Heart left ventricle (tissue), 16 donors: ENCODE data around the gene TFEB. TPM values are rescaled to one million over a fixed set of nuclear protein-coding genes. Genes with fewer than 3 reads are reported as not detected.

Experiments
- ATAC-seq, 4 donors: fragments of 200-7000 bp; cut with Tn5 transposase; one replicate each; pipeline ENCODE4 v1.9.1; 2020 to 2022; ENCODE audit warnings: moderate library complexity in 4 of 4, mild to moderate bottlenecking in 3 of 4, moderate number of reproducible peaks in 1 of 4
- DNase-seq, 5 donors: peaks; one replicate each; pipeline ENCODE4 v3.0.0-alpha.2; 2020
- H3K27ac ChIP-seq, 12 donors: fragments of 200-600 bp; sonication (generic) in 4 of 12; one replicate each; pipeline versions ENCODE4 v1.5.0 to v1.8.0; 2016 to 2022; ENCODE audit warnings: mild to moderate bottlenecking in 2 of 12
- H3K27me3 ChIP-seq, 9 donors: fragments of 200-600 bp; sonication (generic) in 2 of 9; one replicate each; pipeline versions ENCODE4 v1.5.1 to v1.8.0; 2016 to 2022; ENCODE audit warnings: mild to moderate bottlenecking in 3 of 9
- H3K36me3 ChIP-seq, 9 donors: fragments of 200-600 bp; sonication (generic) in 2 of 9; one replicate each; pipeline versions ENCODE4 v1.5.0 to v1.8.0; 2018 to 2022; ENCODE audit warnings: mild to moderate bottlenecking in 2 of 9
- H3K4me1 ChIP-seq, 12 donors: fragments of 200-600 bp; sonication (generic) in 4 of 12; one replicate each; pipeline versions ENCODE4 v1.5.0 to v1.8.0; 2016 to 2022; ENCODE audit warnings: mild to moderate bottlenecking in 3 of 12
- H3K4me3 ChIP-seq, 12 donors: fragments of 200-600 bp; sonication (generic) in 4 of 12; one replicate each; pipeline versions ENCODE4 v1.5.0 to v1.8.0; 2017 to 2022; ENCODE audit warnings: mild to moderate bottlenecking in 9 of 12, moderate library complexity in 4 of 12
- H3K9me3 ChIP-seq, 12 donors: fragments of 200-600 bp; sonication (generic) in 4 of 12; one replicate each; pipeline versions ENCODE4 v1.5.0 to v1.8.0; 2016 to 2022; ENCODE audit warnings: mild to moderate bottlenecking in 1 of 12
- CTCF ChIP-seq, 12 donors: fragments of 200-600 bp; sonication (generic) in 4 of 12; IDR thresholded peaks; one replicate each; pipeline versions ENCODE4 v1.5.0 to v1.8.0; 2018 to 2022; ENCODE audit warnings: antibody characterized with exemption in 12 of 12, mild to moderate bottlenecking in 5 of 12
- POLR2A ChIP-seq, 2 donors: fragments of 450-650 bp; IDR thresholded peaks; one replicate each; pipeline ENCODE4 v1.6.1; 2017; ENCODE audit warnings: antibody characterized with exemption in 2 of 2, mild to moderate bottlenecking in 2 of 2, moderate library complexity in 2 of 2
- WGBS, 4 donors: extraction: QIAGEN DNeasy Blood & Tissue Kit in 2 of 4; methylation state at CpG; one replicate each; pipeline versions ENCODE4 v1.1.5 to v1.1.7; 2013 to 2018; 5-methylcytosine and 5-hydroxymethylcytosine counted together
- intact Hi-C, 10 donors: fragments of 100-400 bp; cut with DNase I; formaldehyde crosslinking; loops; one replicate each; pipeline versions ENCODE4 v1.11.1 to v1.14.2; 2022
- polyA plus RNA-seq, 2 donors: library from polyadenylated mRNA; stranded (reverse); fragments of 200-250 nt; gene quantifications; one replicate each; pipeline ENCODE4 v1.2.3, GENCODE V29; 2013
- total RNA-seq, 9 donors: library from RNA; depleted of rRNA in 2 of 9; stranded (reverse); fragments of >200 nt in 2 of 9; fragmentation: NEBNext Ultra II Directional in 3 of 9; extraction: Animal tissue kit (Norgen Biotek cat#: 25700) in 3 of 9; gene quantifications; one replicate each; pipeline versions ENCODE4 v1.1.0 to v1.2.4, GENCODE V29; 2016 to 2023
- donor health status: ischemic (EF 13 %, LVEDD 7.1; RV severe dilation, severe dysfunction).
- donor health status: healthy with polysubstance abuse.
- donor health status: DM: no; HTN: yes; CAD: no.
- donor health status: DM: no; HTN: no; CAD: no.
- donor health status: ischemic (EF 25% LVEDD 6.9; RV normal size, moderate dysfunction).
- donor health status: ischemic (EF 25% LVEDD 5.7; RV mildly dilated, moderate dysfunction).
- donor health status: healthy.
- donor health status: DM: yes; HTN: yes; CAD: no.
- donor health status: ischemic (EF 35%, LVEDD 5.7; RV mildly dilated, moderate dysfunction).
- donor health status: nonischemic (EF 11% LVEDD 7.7; RV severe dilation, severe dysfunction).
- donor health status: DM: yes; HTN: yes; CAD: no.
- donor health status: PGD.
- donor health status: ischemic (EF 29% LVEDD 5.4; RV normal size, mild dysfunction).
- donor health status: nonischemic (EF 23%, LVEDD 6.1; RV moderate dilation, normal function).

The TFEB gene
- total and polyA plus RNA-seq, 11 donors = 26.2 to 47.2 (median 40.4) TPM

- ATAC-seq (no peak), DNase-seq (peak in 1 of 5 donors; percentile 28)
- WGBS, 4 donors = 71 to 94% (median 73%) methylated on average over 4 of the region's 4 CpGs
- Histone ChIP-seq H3K4me1 (peaks cover 0 to 8% (median 4%) of the 10 kb centered on the region in 12 donors), H3K36me3 (no peaks in the 10 kb centered on the region), H3K27ac (no peak overlapping the region), H3K4me3 (no peak overlapping the region), H3K27me3 (no peaks in the 10 kb centered on the region), H3K9me3 (no peaks in the 10 kb centered on the region)
- TF ChIP-seq CTCF (IDR thresholded peaks at IDR 0.05) (no peak), POLR2A (IDR thresholded peaks at IDR 0.05) (no peak)
- intact Hi-C loops = loop anchor here in 6 of 10 donors (5.0 kb wide), 2 partner anchors 33 to 38 kb away; partner anchors contain the start of gene FRS3 (in 5 of the 6)
Observed at GRCh38 chr6:41739041-41739440, 3.6 kb upstream of the TFEB start.

GRCh38 chr6:41737591-41738130 lies 2.3 kb upstream of the TFEB start:
- intact Hi-C loops = loop anchor here in 7 of 10 donors (2.0 to 5.0 kb wide), 3 partner anchors 35 to 40 kb away; partner anchors contain the start of gene FRS3 (in 5 of the 7)

GRCh38 chr6:41736800-41737555 lies 1.6 kb upstream of the TFEB start:
- Histone ChIP-seq H3K4me3 (no peak overlapping the region), H3K9me3 (no peaks in the 10 kb centered on the region), H3K27me3 (no peaks in the 10 kb centered on the region), H3K27ac (no peak overlapping the region), H3K36me3 (peaks cover 0 to 3% (median 0%) of the 10 kb centered on the region in 9 donors), H3K4me1 (peaks cover 5 to 28% (median 20%) of the 10 kb centered on the region in 12 donors)
- ATAC-seq (no peak), DNase-seq (no peak)
- WGBS, 4 donors = 84 to 90% (median 88%) methylated on average over 13 of the region's 13 CpGs
- no peak for TF ChIP-seq CTCF (IDR thresholded peaks at IDR 0.05)
- no peak for TF ChIP-seq POLR2A (IDR thresholded peaks at IDR 0.05)
- intact Hi-C loops = loop anchor here in 7 of 10 donors (2.0 to 5.0 kb wide), 3 partner anchors 35 to 40 kb away; partner anchors contain the start of gene FRS3 (in 5 of the 7)

More at GRCh38 chr6:41737591-41738130, 2.3 kb upstream of the TFEB start:
- no peak for TF ChIP-seq POLR2A (IDR thresholded peaks at IDR 0.05)
- TF ChIP-seq CTCF (IDR thresholded peaks at IDR 0.05) = no peak
- Histone ChIP-seq H3K9me3 (no peaks in the 10 kb centered on the region), H3K27me3 (no peaks in the 10 kb centered on the region), H3K36me3 (no peaks in the 10 kb centered on the region), H3K4me3 (no peak overlapping the region), H3K27ac (no peak overlapping the region), H3K4me1 (peaks cover 5 to 21% (median 14%) of the 10 kb centered on the region in 12 donors)
- WGBS, 4 donors = 91 to 94% (median 92%) methylated on average over 6 of the region's 6 CpGs
- peak in 1 of 5 donors; percentile 7 for DNase-seq
- no peak for ATAC-seq

- Histone ChIP-seq H3K4me3 (peak overlapping the region in 2 of 12 donors; percentile 93 to 100), H3K27ac (no peak overlapping the region), H3K36me3 (peaks cover 0 to 3% (median 0%) of the 10 kb centered on the region in 9 donors), H3K27me3 (no peaks in the 10 kb centered on the region), H3K9me3 (no peaks in the 10 kb centered on the region), H3K4me1 (peaks cover 5 to 35% (median 26%) of the 10 kb centered on the region in 12 donors)
- no peak for TF ChIP-seq POLR2A (IDR thresholded peaks at IDR 0.05)
- intact Hi-C loops = loop anchor here in 7 of 10 donors (2.0 to 5.0 kb wide), 3 partner anchors 36 to 41 kb away; partner anchors contain the start of gene FRS3 (in 5 of the 7)
- no peak for DNase-seq
- no peak for ATAC-seq
- WGBS, 4 donors = 67 to 71% (median 68%) methylated on average over 6 of the region's 6 CpGs
Observed at GRCh38 chr6:41736186-41736733, 852 bp upstream of the TFEB start.
